CD4-positive, alpha-beta T cell treated with Interleukin-6 for 4 hours (primary cell): ENCODE results near the gene DNTT.
A peak's percentile ranks its signal among the peaks of the same experiment; 100 is the strongest.
"Not testable (repeated sequence)": the region's sequence is repeated elsewhere in the genome, so short reads cannot be mapped to it uniquely, and the experiment has no call there.

Source experiments
- DNase-seq: peaks from one replicate; pipeline ENCODE4 v3.0.0-alpha.2; 2020; ENCODE audit warnings: mixed read lengths

Gene DNTT

DNA sequence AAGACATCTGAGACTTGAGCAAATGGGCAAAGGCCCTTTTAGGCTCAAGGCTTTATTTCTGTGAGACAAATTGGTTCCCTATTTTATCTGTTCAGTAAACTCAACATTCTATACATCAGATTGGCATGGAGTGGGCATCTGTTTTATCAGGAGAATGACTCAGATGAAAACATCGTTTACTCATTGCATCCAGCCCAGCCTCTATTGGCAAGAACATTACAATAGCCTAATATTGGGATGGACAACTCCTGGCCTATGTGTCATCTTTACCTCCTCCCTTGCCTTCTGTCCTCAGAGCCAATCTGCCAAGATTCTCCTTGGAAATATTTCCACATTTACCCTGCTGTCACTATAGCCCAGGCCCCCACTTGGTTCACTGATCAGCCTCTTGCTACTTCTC lies 27.4 kb upstream of the DNTT start:
- no peak for DNase-seq

DNA sequence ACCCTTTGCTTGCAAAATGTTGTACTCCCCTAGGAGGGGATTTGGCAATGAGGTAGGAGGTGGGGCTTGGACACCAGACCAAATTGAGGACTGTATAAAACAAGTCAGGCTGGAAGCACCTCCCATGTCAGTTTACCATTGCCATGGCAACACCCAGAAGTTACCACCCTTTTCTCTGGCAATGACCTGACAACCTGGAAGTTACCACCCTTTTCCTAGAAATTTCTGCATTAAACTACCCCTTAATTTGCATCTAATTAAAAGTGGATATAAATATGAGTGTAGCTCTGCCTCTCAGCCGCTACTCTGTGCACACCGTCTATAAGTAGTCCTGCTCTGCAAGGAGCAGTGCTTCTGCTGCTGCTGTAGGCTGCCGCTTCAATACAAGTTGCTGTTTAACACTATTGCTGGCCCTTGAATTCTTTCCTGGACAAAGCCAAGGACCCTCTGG lies 25.0 kb upstream of the DNTT start:
- no peak for DNase-seq

DNA sequence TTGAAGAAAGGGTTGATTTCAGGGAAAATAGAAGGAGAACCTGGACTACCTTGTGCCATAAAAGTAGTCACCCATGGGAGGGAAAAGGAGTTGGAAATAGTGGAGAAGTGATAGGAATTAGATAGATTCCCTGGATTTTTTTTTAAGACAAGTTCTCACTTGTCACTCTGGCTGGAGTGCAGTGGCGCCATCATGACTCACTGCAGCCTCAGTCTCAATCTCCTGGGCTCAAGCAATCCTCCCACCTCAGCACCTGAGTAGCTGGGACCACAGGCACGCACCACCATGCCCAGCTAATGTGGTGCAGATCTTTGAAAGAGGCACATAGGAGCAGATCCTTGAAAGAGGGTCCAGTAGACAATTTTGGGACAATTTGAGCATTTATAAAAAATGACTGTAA lies 23.4 kb upstream of the DNTT start:
- DNase-seq = no peak

DNA sequence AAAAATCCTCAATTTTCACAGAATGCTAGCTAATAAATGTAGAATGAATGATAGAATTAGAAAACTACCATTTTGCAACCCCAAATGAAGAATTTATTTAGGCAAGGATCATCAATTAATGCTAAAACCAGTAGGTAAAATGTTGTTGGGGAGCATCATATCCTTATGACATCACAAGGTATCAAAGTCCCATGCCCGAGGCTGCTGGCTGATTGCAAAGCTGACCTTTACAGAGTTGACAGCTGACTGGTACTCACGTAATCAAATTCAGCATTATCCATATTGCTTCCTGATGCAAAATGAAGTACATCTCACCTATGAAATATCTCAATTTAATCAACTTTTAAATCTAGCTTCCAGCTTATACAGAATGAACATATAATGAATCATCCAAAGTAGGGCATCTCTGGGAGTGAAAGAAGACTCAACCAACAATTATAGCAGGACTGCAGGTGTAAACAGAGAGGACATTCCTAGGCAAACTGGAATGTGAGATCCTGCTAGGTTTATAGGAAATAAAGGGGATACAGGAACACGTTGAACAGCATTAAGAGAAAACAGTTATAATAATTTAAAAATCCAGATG lies 22.7 kb upstream of the DNTT start:
- DNase-seq = no peak

DNA sequence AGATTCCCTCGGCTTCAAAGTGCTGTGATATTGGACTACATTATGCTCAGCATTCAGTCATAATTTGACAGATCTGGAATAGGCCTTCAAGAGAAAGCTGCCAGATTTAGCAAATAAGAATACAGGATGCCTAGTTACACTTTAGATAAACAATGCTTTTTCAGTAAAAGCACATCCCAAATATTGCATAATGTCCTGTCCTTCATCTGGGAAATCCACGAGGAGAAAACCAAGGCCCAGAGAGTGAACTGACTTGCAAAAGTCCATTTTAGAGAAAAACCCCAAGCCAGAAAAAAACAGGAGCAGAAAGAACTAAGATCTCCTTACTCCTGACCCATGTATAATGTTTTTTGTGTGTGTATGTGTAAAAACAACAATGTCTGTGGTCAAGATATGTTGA lies 20.9 kb upstream of the DNTT start:
- no peak for DNase-seq

DNA sequence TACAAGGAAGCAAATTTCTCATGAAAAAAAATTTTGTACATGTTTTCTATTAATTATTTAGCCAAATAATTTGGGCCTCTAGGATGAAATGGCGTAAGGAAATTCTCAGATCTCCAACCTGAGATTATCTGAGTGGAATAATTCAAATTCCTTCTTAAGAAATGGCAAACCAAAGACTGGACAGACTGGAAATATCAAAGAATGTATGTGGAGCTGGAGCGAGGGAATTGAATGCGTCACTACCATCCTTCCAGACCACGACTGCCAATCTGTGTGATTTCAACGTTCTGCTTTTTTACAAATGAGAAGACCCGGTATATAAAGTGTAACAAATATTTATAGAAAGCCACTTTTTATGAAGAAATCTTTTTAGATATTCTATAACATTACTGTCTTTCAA lies 20.5 kb upstream of the DNTT start:
- no peak for DNase-seq

DNA sequence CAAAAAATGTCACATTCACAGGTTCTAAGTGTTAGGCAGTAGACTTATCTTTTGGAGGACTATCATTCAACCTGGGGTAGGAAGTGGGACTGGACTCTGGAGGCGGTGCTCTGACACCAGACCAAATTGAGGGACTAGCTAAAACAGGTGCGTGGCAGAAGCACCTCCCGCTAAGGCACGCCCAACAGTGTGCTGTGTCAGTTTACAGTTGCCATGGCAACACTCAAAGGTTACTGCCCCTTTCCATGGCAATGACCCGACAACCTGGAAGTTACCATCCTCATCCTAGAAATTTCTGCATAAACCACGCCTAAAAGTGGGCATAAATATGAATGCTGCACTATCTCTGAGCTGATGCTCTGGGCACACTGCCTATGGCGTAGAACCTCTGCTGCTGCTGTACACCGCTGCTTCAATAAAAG lies 18.9 kb upstream of the DNTT start:
- no peak for DNase-seq

DNA sequence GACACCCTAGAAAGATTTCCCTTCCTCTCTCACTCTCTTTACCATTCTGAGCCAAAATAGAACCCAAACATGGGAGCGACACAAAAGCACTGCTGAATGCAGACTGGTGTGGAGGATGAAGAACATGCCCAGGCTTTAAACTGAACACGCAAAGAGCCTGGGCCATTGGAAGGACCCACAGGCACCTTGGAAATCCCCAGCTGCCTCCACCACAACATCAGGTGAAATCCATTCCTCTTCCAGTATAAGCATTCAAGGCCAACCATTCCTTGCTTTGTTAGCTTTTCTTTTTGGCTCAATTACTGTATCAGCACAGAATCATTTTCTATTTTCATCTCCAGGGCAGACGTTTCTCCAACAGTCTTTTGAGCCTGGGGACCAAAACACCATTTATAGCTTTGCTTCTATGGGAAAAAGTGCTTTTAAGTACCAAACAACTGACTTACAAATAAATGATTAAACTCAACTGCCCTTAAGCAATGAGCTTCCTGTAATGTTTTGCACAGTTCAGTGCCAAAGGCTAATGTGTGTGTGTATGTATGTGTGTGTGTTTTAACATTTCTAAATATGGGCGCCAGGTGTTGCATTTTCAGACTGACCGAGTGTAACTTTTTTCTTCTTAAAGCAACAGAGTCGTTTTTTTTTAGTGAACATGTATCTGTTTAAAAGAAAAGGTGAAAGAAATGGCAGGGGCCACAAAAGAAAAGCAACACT lies 16.7 kb upstream of the DNTT start:
- no peak for DNase-seq

DNA sequence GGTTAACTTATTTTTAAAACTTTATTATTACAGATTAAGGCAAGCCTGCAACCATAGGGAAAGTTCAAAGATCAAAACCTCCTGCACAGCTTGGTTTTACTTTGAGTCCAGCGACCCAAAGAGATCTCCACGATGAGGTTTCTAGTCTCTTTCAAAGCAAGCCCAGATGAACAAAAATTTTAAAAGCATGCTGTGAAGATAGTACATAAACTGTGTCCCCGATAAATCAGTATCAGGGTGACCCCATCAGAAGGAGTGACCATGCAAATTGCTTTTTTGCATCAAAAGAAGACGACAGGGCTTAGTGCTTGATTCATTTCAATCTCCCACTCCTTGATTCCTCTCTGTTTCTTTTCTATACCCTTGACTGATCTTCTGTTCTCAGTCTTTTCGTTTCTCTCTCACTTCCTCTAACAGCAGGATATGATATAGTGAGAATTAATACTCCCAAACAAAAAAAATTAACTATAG lies 16.0 kb upstream of the DNTT start:
- DNase-seq = no peak

DNA sequence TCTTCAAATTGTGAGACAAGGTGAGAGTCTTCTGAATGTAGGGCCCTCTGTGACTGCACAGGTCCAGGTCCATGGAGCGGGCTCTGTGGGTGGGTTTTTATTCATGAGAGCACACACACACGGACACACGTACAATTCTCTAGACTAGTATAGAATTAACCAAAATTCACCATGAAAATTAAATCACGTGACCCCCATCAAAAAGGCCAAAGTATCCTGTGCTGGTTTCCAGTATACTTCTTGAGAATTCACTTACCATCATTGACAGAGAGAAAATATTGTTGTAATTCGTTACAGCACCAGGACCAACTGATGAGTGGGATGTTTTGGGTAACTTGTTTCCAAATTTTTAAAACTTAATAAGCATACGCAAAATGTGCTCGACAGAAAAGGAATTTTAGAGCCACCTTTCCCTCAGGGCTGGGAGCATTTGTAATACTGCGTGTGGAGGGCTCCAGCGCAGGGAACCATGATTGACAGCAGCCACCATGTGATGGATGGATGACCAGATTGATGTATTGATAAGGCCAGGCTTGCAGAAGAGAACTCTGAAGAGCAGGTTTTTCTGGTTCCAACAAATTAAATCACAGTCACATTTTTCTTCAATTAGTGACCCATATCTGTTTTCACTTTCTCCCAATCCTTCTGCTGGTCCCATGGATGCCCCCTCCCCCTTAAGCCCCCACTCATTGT lies 14.9 kb upstream of the DNTT start:
- no peak for DNase-seq

DNA sequence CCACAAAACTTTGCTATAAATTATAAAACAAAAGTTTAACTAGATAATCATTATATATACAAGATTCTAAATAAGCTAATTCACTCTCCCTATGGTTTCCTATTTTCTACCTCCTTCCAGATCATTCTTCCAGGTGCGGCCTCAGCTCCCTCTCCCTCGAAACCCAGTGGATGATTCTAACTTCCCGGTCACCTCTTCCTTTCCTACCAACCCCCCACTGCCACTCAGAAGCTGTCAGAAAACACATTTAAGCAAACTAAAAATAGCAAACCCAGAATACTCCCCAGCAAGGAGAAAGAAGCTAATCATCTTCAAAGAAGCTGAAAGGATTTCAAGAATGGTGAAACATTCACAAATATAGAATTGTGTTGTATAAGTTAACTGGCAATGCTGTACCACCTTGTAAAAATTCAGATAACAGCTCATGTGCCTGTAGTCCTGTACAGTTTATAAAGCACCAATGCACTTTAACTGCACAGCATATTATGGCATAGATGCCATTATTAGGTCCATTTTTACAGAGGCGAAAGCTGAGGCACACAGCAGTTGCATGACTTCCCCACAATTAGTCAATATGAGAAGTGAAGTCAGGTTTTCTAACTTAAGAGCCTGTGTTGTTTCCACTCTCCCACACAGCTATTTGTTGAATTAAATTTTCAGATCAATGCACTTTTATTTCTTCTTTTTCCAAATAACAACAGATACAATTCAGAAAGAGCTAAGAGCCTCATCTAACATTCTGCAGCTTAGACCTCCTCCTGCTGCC lies 13.7 kb upstream of the DNTT start:
- DNase-seq = no peak

DNA sequence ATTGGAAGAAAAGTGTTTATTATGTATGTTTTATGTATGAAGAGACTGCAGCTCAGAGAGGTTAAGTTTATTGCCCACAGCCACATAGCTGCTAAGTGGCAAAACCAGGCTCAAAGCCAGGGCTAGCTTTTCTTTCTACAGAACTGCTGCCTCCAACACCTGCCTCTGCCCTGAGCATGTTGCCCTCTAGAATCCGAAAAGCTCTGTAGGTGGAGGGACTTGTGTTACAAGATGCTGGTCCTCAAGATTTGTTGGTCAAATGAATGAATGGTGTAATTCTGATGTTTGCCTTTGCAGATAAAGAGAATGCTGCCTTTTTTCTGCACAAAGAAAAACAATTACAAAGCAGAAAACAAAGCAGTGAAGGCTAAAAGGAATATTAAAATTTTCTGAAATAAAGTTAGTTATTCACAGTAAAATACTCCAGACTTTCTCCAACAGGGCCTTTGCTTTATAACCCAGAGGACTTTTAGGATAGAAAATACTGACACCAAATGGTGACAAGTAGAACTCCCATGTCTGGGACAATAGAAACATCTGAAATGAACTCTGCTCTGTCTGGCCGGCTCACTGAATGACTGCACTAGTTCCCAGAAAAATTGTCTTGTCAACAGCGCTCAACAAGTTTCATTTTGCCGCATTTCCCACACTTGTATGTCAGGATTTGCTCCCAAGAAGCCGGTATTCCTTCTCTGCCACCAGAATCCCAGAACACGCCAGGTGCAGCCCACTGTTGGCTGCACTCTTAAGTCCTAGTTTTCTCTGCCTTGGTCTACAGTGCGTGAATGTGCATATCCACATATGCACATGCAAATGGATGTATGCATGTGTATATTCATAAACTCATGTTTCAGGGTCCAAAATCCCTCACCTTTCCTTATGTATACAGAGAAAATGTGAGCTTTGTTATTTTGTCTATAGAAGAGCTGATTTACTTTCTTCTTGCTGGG lies 11.0 kb upstream of the DNTT start:
- peak; percentile 29 for DNase-seq

DNA sequence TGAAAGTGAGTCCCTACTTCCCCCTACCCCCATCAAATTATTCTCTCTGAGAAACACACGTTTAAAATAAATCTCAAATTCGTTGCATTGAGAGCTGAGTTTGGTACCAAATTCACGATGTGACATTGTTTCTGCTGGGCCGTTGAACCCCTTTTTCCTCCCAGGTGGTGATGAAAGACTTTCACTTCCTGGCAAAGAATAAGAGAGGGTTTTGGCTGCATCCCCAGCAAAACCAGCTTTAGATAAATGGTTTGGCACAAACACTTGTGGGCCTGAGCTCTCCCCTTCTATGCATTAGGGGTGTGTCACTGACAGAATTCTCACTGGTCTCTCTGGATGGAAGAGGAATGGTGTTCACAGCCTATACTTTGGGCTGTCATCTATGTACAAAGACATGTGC lies 8.8 kb upstream of the DNTT start:
- DNase-seq = peak; percentile 21

DNA sequence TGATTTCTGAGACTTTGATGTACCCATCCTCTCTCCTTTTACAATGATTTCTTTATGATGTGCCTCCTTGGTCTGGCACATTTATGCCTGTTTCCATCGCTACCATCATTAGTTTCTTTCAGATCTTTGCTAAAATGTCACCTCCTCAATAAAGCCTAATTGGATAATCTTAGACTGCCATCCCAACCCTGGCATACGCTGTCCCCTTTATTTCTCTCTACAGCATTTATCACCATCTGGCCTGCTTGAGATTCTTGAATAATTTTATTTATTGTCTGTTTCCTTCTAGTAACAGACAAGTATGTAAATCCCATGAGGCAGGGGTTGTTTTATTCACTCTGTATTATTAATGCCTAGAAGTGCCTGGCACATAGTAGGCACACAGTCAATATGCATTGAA lies 6.7 kb upstream of the DNTT start:
- DNase-seq = no peak

DNA sequence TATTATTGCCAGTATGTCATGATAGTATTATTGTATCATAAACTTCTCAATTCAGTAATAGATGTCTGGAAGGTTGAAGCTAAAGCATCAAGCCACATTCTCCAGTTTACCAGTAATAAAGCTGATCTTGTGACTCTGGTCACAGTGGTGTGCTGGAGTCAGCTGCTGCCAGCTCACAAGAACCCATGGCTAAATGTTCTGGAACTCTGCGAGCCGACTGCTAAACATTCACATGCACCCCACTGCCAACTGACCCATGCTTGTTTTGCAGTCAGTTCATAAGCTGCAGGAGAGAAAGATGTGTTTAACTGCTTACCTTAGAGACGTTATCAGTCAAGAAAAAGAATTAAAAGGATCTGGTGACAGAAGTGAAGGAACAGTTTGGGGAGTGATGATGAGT lies 5.9 kb upstream of the DNTT start:
- no peak for DNase-seq

DNA sequence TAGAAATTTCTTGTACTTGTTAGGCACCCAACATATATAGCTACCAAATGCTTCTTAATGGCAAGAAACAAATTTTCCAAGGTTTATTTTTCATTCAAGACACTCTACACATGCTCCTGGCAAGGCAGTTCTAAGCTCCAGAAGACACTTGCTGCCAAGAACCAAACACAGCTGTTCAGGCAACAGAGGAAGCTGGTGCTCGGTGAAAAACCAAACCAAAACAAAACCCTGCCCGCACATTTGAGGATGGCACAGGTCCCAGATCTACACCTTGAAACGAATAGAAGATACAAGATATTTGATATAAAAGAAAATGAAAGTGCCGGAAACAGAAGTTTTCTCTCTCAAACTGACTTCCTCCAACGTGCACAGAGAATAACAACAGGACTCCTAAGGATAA lies 4.9 kb upstream of the DNTT start:
- peak; percentile 61 for DNase-seq

DNA sequence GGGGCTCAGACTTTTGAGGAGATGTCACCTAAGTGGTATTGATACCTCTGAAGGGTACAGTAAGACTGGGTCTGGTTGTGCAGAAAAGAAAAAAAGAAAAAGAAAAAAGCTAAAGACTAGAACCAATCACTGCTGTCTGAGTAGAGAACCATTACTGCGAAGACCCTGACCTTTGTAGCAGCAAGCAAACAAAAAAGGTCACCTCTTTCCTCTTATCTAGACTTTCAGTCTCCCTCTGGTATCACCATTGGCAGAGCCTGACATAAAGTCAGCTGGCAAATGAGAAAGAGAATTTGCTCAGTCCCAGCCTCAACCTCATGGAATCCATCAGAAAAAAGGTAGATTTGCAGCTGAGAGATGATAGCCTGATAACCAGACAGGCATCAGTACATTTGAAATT lies 2.6 kb upstream of the DNTT start:
- DNase-seq = no peak

DNA sequence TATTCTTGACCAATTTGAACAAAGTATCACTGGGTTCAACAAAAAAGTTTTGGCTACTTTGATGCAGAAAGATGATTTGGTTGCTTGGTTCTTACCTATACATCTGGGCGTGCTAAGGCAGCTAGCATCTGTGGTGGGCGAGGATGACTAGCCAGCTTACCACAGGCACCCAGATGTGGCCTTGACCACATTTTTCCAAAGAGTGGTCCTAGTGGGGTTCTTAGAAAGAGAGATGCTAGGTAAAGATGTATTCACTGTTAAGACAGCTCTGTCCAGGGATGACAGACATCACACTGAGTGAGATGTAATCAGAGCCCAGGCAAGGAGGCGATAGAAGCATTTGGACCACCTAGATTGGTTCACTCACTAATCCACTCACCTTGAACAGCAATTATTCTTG lies 785 bp downstream of the DNTT start:
- DNase-seq = no peak

DNA sequence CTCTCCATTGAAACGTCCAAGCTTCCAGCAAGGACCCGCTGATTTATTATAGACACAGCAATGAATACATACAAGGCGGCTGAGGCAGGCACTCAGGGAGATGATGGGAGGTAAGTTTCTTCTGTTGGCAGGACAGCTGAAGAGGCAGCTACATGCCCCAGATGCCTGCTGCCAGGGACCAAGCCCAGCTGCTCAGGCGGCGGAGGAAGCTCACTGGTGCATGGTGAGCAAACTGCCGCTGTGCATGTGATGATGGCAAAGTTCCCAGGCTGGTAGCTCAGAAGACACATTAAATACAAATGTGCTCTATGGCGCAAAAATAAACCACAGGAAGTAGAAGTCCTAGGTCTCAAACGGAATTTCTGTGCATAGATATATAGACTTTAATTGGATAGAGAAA lies 2.3 kb downstream of the DNTT start:
- peak; percentile 49 for DNase-seq

DNA sequence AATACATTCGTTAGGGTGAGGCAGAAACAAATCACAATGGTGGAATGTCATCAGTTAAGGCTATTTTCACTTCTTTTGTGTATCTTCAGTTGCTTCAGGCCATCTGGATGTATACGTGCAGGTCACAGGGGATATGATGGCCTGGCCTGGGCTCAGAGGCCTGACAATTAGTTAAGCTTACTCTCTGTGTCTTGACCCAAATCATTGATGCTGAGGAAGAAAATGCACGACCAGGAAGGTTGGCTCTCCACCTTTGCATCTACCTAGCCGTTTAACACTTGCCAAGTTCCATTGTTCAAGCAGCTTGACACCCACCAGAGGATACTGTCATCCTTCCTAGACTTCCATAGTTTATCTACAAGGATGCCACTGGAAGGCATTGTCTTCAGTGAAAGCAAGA lies 4.6 kb downstream of the DNTT start:
- not testable (repeated sequence) for DNase-seq

DNA sequence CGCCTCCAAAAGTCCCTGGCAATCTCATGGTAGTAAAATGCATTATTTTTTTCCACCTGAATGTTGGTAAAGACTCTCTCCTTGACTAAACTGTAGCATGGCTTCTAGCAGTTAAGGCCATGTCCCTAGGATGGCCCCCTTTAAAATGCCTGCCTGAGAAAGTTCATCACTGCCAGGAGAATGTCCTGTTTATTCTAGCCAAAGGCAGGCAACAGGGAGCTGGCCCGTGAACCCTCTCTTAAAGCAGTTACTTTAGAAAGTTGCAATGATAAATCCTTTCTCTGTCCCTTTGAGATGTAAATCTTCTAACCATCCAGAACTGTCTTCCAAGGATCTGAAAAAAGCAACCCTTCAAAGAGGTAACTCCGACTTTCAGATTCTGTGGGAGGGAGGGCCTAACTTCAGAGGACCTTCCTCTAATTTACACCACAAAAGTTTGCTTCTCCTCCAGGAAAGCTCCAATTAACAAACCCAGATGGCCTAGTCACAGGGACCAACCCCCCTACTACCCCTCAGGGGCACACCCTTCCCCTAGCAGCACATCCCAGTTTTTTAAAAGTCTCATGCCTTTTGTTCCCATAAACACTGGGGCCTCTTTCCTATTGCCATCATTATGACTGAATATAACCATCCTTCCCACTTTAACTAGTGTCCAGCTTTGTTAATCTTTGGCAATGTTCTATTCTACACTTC lies 5.5 kb downstream of the DNTT start:
- no peak for DNase-seq

DNA sequence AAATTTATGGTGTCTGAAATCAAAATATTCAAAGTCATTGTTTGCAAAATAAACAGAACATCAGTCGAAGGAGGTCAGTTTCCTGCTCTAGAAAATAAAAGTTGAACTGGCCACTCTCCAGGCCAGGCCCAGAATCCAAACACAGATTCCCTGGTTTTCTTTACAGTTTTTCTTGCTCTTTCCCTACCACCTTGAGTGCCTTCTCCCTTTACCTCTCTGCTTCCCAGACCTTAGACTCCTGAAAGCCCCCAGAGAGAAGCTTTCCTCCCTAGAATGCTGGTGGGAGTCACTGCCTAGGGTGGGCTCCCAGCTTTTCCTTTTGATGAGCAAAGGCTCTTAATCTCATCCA lies 6.1 kb downstream of the DNTT start:
- no peak for DNase-seq
